ENCODE data around the gene LCE5A.
"Not testable (repeated sequence)": the region's sequence is repeated elsewhere in the genome, so short reads cannot be mapped to it uniquely, and the experiment has no call there.

LCE5A gene

DNA sequence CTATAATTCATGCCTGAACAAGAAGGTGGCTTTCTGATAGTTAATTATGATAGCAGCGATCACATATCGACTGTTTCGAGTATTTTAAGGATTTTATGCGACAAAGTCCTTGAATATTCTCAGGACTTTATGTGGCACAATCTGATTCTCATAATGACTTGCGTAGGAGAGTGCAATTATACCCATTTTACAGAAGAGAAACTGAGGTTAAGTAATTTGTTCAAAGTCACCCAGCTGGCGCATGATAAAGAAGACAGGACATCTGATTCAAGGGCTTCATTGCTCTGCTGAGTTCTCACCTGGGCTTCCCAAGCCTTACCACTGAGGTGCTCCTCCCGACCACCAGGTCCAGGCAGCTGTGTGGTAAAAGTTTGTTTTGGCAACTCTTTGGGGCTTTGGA is 5.5 kb downstream of the LCE5A start:
- DNase-seq (ENCODE audit: low read depth, low spot score): no peak

DNA sequence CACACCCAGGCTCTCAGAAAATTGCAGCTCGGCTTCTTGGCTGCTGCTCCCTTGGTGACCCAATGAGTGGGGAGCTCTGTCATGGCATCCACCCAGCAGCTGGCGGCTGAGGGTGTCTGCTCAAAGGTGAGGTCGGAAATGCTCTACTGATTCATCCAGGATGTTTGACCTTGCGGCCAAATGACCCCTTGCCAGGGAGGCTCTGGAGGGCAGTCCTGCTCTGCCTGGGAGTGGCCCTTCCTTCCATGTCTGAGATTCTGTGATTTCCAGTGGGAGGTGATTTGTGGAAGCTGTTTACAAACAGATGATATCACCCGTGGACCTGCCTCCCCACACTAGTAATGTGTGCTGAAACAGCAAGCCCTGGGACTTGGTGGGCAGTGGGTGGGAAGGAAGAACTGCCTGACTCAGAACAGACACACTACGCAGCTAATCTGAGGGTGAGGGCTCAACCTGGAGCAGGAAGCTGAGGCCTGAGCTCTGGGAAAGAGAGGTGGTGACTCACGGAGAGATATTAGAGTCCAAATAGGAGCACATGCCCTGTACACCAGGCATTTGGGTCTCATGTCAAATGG is 6.7 kb downstream of the LCE5A start:
- DNase-seq (ENCODE audit: low read depth, low spot score): no peak

DNA sequence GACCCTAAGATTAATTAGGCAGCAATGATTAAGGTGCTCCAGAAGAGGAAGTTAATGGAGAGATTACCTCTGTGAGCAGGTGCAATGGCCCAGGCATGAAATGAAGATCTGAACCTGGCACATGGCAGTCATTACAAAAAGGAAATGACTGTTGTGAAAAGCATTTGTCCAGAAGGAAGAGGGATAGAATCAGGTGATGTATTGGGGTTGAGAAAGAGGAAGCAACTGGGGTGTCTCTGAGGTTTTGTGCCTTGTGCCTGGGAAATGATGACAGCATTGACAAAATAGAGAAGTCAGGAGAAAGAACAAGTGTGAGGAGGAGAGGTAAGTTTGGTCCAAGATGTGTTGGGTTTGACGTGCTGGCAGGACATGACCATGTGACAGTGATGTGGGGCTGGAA is 9.2 kb downstream of the LCE5A start:
- no peak for DNase-seq (ENCODE audit: low read depth, low spot score)

DNA sequence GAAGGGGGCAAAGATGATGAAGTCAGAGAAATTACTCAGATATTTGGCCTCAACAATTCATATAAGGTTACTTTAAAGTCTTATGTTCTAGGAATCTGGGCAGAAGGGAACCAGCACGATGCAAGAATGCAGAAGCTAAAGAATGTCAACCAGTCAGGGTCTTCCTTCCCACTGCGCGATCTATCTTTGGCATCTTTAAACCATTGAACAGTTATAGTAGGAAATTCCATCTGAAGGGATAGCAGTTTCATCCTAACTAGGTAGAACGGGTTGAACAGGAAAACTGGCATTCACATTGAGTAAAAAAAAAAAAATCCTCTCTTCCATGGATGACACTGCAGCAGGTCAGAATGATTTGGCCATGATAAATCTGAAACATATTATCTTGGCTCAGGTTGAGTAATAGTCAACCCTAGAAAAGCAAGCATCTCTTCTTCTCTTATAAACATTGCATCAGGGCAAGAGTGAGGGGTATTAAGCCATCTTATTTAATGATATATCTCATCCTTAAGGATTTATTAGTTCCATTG is 10.0 kb downstream of the LCE5A start:
- DNase-seq (ENCODE audit: low read depth, low spot score): no peak

DNA sequence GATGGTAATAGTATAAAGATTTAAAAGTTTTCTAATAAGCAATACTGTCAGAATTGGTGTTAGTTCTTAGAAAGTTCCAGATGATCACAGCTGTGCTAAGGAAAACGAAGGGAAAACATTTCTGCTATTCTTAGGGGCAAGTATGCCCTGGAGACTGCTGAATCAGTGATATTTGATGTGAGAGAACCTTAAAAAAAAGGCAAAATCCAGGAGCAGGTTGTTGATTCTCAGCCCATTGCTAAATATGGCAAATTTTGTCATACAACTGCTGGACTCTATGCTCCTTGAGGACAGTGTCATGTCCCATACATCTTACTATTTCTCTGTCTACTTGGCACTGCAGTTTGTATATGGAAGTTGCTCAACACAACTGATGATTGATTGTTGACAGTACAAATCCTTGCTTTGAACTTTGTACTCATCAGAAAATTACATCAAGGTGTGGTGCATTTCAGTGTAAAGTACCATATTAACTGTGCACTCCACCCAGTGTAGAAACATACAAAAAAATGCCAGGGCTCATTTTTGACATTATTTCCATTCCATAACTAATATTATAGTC is 14.6 kb downstream of the LCE5A start:
- no peak for DNase-seq (ENCODE audit: low read depth, low spot score)

DNA sequence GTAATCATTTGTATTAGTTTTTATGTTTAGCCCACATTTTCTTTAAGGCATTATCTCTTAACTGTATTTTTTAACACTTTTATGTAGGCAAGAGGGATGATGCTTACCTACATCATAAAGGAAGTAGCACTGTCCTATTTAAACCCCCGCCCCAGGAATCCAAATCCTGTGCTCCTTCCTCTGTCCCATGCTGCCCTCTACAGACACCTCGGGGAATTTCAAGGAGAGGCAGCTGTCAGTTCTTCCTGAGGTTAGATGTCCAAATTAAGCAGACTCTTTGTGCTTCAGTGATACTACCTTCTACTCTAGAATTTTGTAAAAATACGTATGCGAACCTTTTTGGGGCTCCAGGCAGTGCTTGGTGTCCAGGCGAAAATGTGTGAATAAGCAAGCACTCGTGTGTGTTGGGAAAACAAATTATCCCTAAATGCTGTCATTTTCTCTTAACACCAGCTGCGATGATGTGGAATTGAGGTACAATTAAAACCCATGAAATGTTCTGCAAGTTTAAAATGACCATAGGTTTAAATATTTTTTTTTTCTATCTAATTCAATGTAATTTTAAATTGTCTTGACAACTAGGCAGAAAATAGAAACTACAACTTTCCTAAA is 22.8 kb downstream of the LCE5A start:
- DNase-seq (ENCODE audit: low read depth, low spot score): no peak

DNA sequence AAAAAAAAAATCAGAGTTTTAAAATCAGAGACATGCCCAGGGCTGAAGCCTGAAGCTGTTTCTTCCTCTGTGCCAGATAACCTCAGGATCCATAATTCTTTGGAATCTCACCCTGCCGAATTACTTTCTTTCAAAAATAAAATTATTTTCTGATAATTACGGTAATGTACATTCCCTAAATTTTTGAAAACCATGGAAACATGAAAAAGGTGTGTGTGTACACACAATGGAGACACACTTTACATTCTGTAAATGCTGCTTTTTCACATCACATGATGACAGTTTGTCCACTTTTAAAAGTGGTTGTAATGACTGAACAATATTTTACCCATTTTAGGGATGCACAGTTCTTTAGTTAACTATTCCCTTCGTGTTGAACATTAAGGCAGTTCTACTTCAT is 25.2 kb downstream of the LCE5A start:
- DNase-seq (ENCODE audit: low read depth, low spot score): no peak

DNA sequence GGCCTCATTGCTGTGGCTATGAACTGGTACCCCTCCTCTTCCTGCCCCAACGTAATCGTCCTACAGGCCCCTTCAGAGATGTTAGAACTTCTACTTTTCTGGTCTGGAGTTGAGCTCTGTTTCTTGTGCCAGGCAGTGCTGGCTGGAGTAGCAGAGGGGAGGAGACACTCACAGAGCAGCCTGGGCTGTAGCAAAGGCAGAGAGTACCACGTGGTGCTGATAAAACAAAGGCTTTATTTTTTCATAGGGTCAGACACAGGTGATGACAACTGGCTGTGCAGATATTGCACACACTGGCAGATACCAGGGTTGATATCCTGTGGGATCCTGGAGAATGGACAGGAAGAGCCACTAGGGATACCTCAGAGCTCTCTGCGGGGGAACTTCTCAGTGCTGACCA is 26.9 kb downstream of the LCE5A start:
- DNase-seq (ENCODE audit: low read depth, low spot score): no peak

DNA sequence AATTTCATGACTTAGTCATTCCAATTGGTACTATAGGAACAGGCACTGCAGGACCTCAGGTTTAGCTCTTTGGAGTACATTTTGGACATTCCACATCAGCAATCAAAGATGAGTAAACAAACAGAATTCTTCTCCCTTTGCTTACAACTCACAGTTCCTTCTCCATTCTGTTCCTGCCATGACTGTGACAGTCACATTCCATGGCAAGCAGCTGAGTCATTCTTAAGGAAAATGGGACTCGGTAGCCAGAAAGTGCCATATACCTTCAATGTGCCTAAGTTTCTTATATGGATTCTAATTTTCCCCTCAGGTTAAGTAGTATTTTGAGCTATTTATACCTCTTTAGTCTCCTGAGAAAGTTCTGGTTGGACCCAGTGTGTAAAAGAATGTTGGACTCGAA is 29.3 kb downstream of the LCE5A start:
- DNase-seq (ENCODE audit: low read depth, low spot score): no peak

DNA sequence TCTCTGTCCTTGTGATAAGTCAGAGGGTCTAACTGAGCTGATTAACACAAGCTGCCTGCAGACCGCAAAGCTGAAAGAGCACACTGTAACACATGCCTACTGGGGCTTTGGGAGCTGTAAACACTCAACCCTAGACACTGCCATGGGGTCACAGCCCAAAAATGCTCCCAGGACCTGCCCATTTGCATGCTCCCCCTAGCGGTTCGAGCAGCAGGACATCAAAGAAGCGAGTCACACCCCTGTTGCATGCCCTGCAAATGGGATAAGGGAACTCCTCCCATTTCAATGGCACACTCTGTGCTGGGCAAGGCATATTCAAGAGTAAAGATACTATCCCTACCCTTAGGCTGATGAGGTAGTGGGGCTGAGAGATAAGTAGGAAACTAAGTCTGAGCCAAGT is 33.2 kb downstream of the LCE5A start:
- no peak for DNase-seq (ENCODE audit: low read depth, low spot score)

DNA sequence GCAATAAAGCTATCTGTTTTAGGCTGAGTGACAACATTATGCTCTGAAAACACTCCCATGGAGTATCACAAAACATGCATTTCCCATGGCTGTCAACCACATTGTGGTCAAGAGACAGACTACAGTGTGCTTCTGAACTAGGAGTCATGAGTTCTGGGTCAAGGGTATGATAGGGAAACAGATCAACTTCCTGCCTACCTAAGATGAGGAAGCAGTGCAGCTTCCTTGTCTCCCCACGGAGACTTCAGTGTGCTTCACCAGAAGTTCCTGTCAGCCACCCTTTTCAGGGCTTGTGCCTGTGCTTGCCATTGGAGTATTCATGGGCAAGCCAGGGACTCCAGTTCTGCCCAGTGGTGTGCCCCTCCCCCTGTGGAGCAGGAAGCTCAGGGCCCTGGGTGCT is 36.1 kb downstream of the LCE5A start:
- no peak for DNase-seq (ENCODE audit: low read depth, low spot score)

DNA sequence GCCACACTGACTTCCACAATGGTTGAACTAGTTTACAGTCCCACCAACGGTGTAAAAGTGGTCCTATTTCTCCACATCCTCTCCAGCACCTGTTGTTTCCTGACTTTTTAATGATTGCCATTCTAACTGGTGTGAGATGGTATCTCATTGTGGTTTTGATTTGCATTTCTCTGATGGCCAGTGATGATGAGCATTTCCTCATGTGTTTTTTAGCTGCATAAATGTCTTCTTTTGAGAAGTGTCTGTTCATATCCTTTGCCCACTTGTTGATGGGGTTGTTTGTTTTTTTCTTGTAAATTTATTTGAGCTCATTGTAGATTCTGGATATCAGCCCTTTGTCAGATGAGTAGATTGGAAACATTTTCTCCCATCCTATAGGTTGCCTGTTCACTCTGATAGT is 37.8 kb downstream of the LCE5A start:
- DNase-seq (ENCODE audit: low read depth, low spot score): not testable (repeated sequence)

Measured in iPS DF 19.7 (cell line).